Measurements from ENCODE around the gene CALHM2.
A peak's percentile ranks its signal among the peaks of the same experiment; 100 is the strongest.
"Not testable (repeated sequence)": the region's sequence is repeated elsewhere in the genome, so short reads cannot be mapped to it uniquely, and the experiment has no call there.

The CALHM2 gene

GRCh38 chr10:103451831-103452505 lies at the start of gene CALHM2:
Gene CALHM2 (minus strand): TSS chr10:103452370. CDS start chr10:103449941, 2,429 bp downstream.
- peak; percentile 26 for DNase-seq (ENCODE audit: low read depth)

GRCh38 chr10:103501186-103501585 lies 49.0 kb upstream of the CALHM2 start:
- DNase-seq (ENCODE audit: low read depth) = no peak

- DNase-seq (ENCODE audit: low read depth) = no peak
Observed at GRCh38 chr10:103500481-103500880, 48.3 kb upstream of the CALHM2 start.

- DNase-seq (ENCODE audit: low read depth) = no peak
Observed at GRCh38 chr10:103499881-103500280, 47.7 kb upstream of the CALHM2 start.

- no peak for DNase-seq (ENCODE audit: low read depth)
Observed at GRCh38 chr10:103498936-103499638, 46.9 kb upstream of the CALHM2 start.

- DNase-seq (ENCODE audit: low read depth) = no peak
Observed at GRCh38 chr10:103497161-103497915, 45.2 kb upstream of the CALHM2 start.

- DNase-seq (ENCODE audit: low read depth) = no peak
Observed at GRCh38 chr10:103495321-103495720, 43.2 kb upstream of the CALHM2 start.

GRCh38 chr10:103493916-103494877 lies 42.0 kb upstream of the CALHM2 start:
- DNase-seq (ENCODE audit: low read depth) = peak; percentile 7

GRCh38 chr10:103493362-103493915 lies 41.3 kb upstream of the CALHM2 start, which contains the start of gene NEURL1:
Gene NEURL1 (plus strand): TSS chr10:103493705. CDS start chr10:103494388, 683 bp downstream.
- no peak for DNase-seq (ENCODE audit: low read depth)

GRCh38 chr10:103492655-103493261 lies 40.6 kb upstream of the CALHM2 start:
- no peak for DNase-seq (ENCODE audit: low read depth)

- DNase-seq (ENCODE audit: low read depth) = no peak
Observed at GRCh38 chr10:103491729-103492364, 39.7 kb upstream of the CALHM2 start.

- DNase-seq (ENCODE audit: low read depth) = no peak
Observed at GRCh38 chr10:103490986-103491314, 38.8 kb upstream of the CALHM2 start.

GRCh38 chr10:103487410-103487708 lies 35.2 kb upstream of the CALHM2 start:
- no peak for DNase-seq (ENCODE audit: low read depth)

- DNase-seq (ENCODE audit: low read depth) = not testable (repeated sequence)
Observed at GRCh38 chr10:103486635-103487409, 34.7 kb upstream of the CALHM2 start.

- no peak for DNase-seq (ENCODE audit: low read depth)
Observed at GRCh38 chr10:103481974-103482531, 29.9 kb upstream of the CALHM2 start.

- no peak for DNase-seq (ENCODE audit: low read depth)
Observed at GRCh38 chr10:103480521-103480920, 28.4 kb upstream of the CALHM2 start.

GRCh38 chr10:103479135-103479534 lies 27.0 kb upstream of the CALHM2 start, which contains the start of gene CALHM3:
Gene CALHM3 (minus strand): TSS chr10:103479240. CDS start chr10:103479032, 208 bp downstream.
- no peak for DNase-seq (ENCODE audit: low read depth)

- DNase-seq (ENCODE audit: low read depth) = no peak
Observed at GRCh38 chr10:103478671-103479070, 26.5 kb upstream of the CALHM2 start.

GRCh38 chr10:103476046-103476768 lies 24.0 kb upstream of the CALHM2 start:
- no peak for DNase-seq (ENCODE audit: low read depth)

All from stimulated activated CD8-positive, alpha-beta memory T cell treated with anti-CD3 and anti-CD28 coated beads, Interleukin-7, amount 100 ng/mL, for 24 hours (primary cell).